GM19099 (cell line): ENCODE results near the gene NLK.

Experiments
- POLR2A ChIP-seq: IDR thresholded peaks from 3 replicates; pipeline ENCODE4 v1.6.1; 2011; ENCODE audit warnings: low read depth; ENCODE audit not compliant: insufficient read length; ENCODE audit errors: extremely low read depth

NLK gene

GRCh38 chr17:28187931-28188330, 145.5 kb downstream of the NLK start:
- no peak for TF ChIP-seq POLR2A

GRCh38 chr17:28188841-28189263, 146.4 kb downstream of the NLK start:
- TF ChIP-seq POLR2A = no peak

- TF ChIP-seq POLR2A = no peak
Measured at GRCh38 chr17:28189667-28190066, 147.2 kb downstream of the NLK start.

GRCh38 chr17:28191018-28191417, 148.5 kb downstream of the NLK start:
- TF ChIP-seq POLR2A = no peak

- no peak for TF ChIP-seq POLR2A
Measured at GRCh38 chr17:28193241-28193640, 150.8 kb downstream of the NLK start.

GRCh38 chr17:28194382-28194781, 151.9 kb downstream of the NLK start:
- no peak for TF ChIP-seq POLR2A

- no peak for TF ChIP-seq POLR2A
Measured at GRCh38 chr17:28196636-28197035, 154.2 kb downstream of the NLK start.

GRCh38 chr17:28199115-28199514, 156.6 kb downstream of the NLK start:
- no peak for TF ChIP-seq POLR2A

GRCh38 chr17:28199728-28200127, 157.3 kb downstream of the NLK start:
- TF ChIP-seq POLR2A = no peak

- TF ChIP-seq POLR2A = no peak
Measured at GRCh38 chr17:28201315-28201714, 158.8 kb downstream of the NLK start.

- no peak for TF ChIP-seq POLR2A
Measured at GRCh38 chr17:28204244-28204643, 161.8 kb downstream of the NLK start.

GRCh38 chr17:28204751-28205150, 162.3 kb downstream of the NLK start:
- no peak for TF ChIP-seq POLR2A

GRCh38 chr17:28206292-28206691, 163.8 kb downstream of the NLK start:
- TF ChIP-seq POLR2A = no peak

GRCh38 chr17:28211811-28212210, 169.3 kb downstream of the NLK start:
- no peak for TF ChIP-seq POLR2A

- TF ChIP-seq POLR2A = no peak
Measured at GRCh38 chr17:28216052-28216451, 173.6 kb downstream of the NLK start.

GRCh38 chr17:28216528-28216927, 174.1 kb downstream of the NLK start:
- no peak for TF ChIP-seq POLR2A

- no peak for TF ChIP-seq POLR2A
Measured at GRCh38 chr17:28219771-28220170, 177.3 kb downstream of the NLK start.
